Measurements from ENCODE around the gene ZFAND3.

GRCh38 chr6:38148606-38149005 is 329.1 kb downstream of the ZFAND3 start:
- TF ChIP-seq CTCF (IDR thresholded peaks at IDR 0.05; ENCODE audit: insufficient read depth, low read depth, low read length) (no peak), EZH2 (IDR thresholded peaks at IDR 0.05; ENCODE audit: insufficient read depth, low read length) (no peak)

Data from astrocyte (in vitro differentiated cells and primary cell).